GM19023 (cell line): Measurements from ENCODE around the gene ZNF385D.

Source experiments
- ATAC-seq: cut with Tn5 transposase; IDR thresholded peaks from one replicate; pipeline ENCODE4 v1.9.1; 2021; ENCODE audit warnings: mild to moderate bottlenecking, moderate library complexity; ENCODE audit not compliant: unreplicated experiment

Gene ZNF385D

GRCh38 chr3:21750080-21750696 is 822 bp downstream of the ZNF385D start:
- no peak for ATAC-seq

- ATAC-seq, result no peak
Measured at GRCh38 chr3:21747966-21748555, 2.9 kb downstream of the ZNF385D start.

- no peak for ATAC-seq
Measured at GRCh38 chr3:21747376-21747775, 3.6 kb downstream of the ZNF385D start.

- no peak for ATAC-seq
Measured at GRCh38 chr3:21745966-21746365, 5.0 kb downstream of the ZNF385D start.

- no peak for ATAC-seq
Measured at GRCh38 chr3:21744793-21745192, 6.2 kb downstream of the ZNF385D start.

- no peak for ATAC-seq
Measured at GRCh38 chr3:21738935-21739702, 11.9 kb downstream of the ZNF385D start.

GRCh38 chr3:21738283-21738682 is 12.7 kb downstream of the ZNF385D start:
- no peak for ATAC-seq

- ATAC-seq, result no peak
Measured at GRCh38 chr3:21734746-21735145, 16.3 kb downstream of the ZNF385D start.

GRCh38 chr3:21729888-21730459 is 21.0 kb downstream of the ZNF385D start:
- ATAC-seq, result no peak

- no peak for ATAC-seq
Measured at GRCh38 chr3:21729331-21729730, 21.7 kb downstream of the ZNF385D start.

- ATAC-seq, result no peak
Measured at GRCh38 chr3:21722768-21723167, 28.2 kb downstream of the ZNF385D start.

- no peak for ATAC-seq
Measured at GRCh38 chr3:21722301-21722700, 28.7 kb downstream of the ZNF385D start.

- no peak for ATAC-seq
Measured at GRCh38 chr3:21718943-21719591, 31.9 kb downstream of the ZNF385D start.

- ATAC-seq, result no peak
Measured at GRCh38 chr3:21718161-21718765, 32.7 kb downstream of the ZNF385D start.

- no peak for ATAC-seq
Measured at GRCh38 chr3:21715662-21716061, 35.3 kb downstream of the ZNF385D start.

GRCh38 chr3:21705769-21706168 is 45.2 kb downstream of the ZNF385D start:
- ATAC-seq, result no peak

GRCh38 chr3:21704796-21705195 is 46.2 kb downstream of the ZNF385D start:
- no peak for ATAC-seq

GRCh38 chr3:21703291-21703690 is 47.7 kb downstream of the ZNF385D start:
- no peak for ATAC-seq

- no peak for ATAC-seq
Measured at GRCh38 chr3:21697707-21698106, 53.3 kb downstream of the ZNF385D start.

GRCh38 chr3:21694506-21694905 is 56.5 kb downstream of the ZNF385D start:
- ATAC-seq, result no peak

- no peak for ATAC-seq
Measured at GRCh38 chr3:21691036-21691435, 60.0 kb downstream of the ZNF385D start.
